NCI-H2081 (cell line): ENCODE measurements around the gene TAB2.
"Not testable (repeated sequence)": the region's sequence is repeated elsewhere in the genome, so short reads cannot be mapped to it uniquely, and the experiment has no call there.

Experiments used
- DNase-seq, 2 experiments: peaks; one replicate each; lab custom pipeline; 2025; lab: John Stamatoyannopoulos, UW

The TAB2 gene

DNA sequence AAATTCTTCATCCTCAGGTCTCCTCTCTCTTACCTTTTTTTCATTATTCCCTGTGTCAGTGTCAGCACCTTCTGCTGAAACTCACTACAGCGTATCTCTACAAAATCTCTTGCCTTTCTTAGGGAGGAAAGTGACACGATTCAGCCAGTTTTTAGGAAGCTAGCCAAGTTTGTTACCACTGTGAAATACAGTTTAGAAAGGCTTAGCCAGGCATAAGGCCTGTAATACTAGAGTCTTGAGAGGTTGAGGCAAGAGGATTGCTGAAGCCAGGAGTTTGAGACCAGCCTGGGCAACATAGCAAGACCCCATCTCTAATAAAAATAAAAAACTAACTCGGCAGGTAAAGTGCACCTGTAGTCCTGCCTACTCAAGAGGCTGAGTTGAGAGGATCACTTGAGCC, 16.7 kb downstream of the TAB2 start:
- DNase-seq: no peak

DNA sequence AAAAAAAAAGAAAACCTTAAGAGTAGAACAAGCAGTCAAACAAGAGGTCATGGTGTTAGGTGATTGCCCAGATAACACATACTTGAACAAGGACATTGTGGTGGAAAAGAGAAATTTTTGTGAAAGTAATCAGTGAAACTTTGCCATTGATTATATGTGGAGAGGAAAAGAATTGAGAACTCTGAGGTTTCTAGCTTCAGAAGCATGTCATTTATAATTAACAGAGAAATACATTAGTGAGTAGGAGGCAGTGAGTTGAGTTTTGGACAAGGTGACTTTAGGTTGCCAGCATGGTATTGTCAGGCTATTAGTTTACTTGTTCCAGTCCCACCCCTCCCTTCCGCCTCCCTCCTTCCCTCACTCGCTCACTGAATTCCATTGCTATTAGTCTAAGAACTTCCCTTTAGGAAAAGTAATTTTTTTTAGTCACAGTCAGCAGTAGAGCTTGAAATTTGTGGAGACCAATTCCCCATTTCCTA, 17.2 kb downstream of the TAB2 start:
- no peak for DNase-seq

DNA sequence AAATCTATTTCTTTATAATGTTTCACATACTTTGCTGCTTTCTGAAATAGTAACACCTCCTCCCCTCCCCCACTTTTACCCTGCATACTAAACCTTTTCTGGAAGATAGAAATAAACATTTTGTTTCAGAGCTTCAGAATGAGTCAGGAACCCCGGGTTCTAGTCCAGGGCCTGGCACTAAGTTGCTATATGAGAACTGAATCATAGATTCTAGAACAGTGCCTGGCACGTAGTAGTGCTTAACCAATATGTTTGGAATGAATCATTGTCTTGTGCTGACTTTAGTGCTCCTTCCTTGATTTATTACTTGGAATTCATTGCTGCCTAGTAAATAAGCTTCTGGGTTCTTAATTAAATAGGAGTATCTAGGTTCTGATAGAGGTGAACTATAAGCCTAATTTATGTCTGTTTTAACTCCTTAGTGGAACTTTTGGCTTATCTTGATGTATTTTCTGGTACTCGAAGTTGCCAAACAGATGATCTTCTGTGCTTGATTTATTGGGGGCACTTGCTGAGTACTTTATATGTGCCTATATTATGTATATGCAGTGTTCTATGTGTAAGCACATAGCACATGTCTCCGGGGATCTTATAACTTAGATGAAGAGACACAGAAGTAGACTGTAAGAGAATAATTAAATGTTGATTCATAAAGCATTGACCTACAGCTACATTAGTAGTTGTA, 18.6 kb downstream of the TAB2 start:
- no peak for DNase-seq

DNA sequence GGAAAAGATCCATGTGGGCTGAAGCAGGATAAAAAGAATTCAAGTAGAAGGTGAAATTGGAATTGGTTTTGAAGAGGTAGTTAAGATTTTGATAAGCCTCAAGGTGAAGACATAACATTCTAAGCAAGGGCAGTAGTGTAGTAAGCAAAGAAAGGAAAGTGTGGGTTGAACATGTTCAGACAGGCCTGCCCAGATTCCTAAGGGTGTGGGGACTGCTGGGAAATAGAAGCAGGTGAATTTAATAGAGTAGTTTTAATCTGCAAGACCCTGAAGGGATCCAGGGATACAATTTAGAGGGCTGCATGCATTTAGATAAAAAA, 19.1 kb downstream of the TAB2 start:
- no peak for DNase-seq

DNA sequence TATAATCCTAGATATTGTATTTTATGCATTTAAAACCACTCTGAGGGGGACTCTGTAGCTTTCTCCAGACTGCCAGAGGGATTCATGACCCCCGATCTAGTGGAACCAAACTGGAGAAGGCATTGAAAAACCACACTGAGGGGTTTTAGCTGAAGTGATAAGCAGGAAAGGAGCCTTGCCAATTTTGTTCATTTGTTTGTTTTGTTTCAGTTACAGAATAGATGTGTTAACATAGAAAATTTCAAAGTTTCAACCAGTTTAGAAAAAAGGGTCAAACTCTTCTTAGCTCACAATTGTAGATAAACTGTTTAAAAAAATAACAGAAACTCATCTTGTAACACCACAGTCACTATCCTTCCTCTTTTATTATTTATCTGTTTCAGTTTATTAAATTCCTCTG, 19.8 kb downstream of the TAB2 start:
- DNase-seq: no peak

DNA sequence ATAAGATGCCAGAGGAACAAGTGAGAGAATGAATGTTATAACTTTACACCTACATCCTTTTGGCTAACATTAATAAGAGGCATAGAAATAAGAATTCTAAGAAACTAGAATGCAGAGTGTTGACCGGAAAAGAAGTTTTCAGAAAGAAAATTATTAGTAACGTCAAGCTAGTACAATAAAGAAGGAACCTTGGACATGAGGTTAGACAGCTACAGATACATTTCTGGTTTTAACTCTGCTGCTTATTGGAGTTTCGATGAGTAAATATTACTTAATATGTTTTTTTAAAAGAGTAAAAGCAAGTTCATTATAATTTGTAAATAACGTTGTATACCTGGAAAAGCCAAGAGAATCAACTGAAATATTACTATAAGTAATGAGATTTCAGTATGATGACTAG, 22.7 kb downstream of the TAB2 start:
- DNase-seq: no peak

DNA sequence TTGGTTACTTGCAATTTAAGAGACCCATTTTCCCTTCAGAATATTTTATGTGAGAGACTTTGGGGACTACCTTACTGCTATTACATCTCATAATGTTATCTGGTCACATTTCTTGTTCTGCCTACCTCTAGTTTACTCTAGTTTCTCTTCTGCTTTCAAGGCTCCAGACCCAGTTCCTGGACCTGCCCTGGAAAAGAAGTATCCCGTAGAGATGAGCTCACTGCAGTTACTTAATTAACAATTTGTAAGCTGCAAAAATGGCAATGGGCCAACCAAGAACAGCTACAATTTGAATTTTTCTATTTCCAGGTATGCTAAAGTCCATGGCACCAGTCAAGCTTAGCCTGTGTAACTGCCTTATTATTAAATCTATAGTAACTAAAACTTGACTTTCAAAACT, 25.0 kb downstream of the TAB2 start:
- DNase-seq: no peak

DNA sequence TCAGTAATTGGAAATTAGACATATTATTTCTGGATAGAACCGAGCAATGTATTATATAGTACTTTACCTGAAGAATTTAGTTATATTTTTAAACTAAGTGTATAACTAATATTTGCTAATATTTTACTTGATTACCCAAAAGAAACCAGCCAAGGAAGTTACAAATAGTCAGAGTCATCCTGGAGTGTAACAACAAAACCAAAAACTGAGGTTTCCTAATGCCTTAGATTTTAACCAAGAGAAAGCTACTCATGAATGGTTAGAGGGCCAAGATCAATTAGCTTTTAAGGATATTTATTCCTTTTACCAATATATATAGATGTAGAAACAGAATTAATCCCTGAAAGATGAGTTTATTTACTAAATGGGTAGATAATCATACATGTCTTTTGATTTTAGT, 26.0 kb downstream of the TAB2 start:
- DNase-seq: no peak

DNA sequence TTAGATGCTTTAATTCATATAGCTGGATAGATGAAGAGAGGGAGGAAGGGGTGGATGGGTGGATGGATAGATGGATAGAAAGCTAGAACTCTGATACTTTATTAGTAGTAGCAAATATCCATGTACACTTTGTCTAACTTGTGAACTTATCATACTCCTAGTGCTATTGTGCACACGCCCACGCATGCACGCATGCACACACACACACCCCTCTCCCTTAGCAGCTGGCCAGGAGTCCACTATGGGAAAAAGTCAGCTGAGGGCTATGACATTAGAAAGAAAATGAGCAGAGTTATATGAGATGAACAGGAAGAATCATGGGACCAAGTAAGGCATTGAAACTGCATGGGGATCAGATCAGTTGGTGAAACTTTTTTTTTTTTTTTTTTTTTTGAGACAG, 28.6 kb downstream of the TAB2 start:
- DNase-seq: no peak

DNA sequence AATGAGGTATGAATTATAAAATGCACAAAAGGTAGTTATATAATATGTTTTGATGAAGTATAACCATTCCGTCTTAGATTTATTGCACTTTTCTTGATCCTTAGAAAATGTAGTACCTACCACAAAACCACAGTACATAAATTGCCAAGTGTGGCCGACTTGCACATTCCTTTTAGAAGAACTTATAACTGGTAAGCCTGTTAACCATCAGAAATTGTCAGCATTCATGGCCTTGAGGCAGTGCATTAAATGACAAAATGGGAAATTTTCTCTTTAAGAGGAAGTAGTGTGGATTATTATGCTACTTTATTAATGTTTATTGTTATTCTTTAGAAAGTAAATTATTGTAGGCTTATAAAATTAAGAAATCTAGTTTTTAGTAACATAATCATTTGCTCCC, 29.6 kb downstream of the TAB2 start:
- no peak for DNase-seq

DNA sequence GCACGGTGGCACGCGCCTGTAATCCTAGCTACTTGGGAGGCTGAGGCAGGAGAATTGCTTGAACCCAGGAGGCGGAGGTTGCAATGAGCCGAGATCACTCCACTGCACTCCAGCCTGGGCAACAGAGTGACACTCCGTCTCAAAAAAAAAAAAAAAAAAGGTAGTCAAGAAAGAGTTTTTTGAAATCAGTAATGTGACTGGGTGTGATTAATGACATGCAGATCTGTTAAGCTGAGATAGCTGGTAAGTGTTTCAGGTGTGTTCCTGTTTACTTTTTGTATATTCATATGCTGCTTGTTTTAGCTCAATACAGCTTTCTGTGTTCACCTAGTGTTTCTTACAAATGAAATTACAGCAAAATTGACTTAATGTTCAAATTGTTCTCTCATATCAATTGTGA, 31.8 kb downstream of the TAB2 start:
- not testable (repeated sequence) for DNase-seq

DNA sequence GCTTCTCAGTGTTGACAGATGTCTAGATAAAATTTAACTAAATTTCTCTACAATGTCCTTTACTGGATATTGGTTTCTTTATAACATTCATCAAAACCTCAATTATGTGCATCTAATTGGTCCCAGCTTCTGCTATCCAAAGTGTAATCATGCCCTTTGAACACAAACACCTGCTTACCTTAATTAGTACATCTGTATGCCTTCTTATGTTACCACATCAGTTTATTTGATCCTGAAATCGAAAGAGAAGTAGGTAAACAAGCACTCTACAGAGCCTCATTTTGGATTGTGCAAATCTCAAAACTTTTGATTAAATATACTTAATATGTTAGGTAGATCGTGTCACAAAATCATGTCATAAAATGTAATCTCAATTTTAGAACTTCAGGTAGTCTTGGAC, 36.5 kb downstream of the TAB2 start:
- peak in 1 of 2 experiments; percentile 72 for DNase-seq

DNA sequence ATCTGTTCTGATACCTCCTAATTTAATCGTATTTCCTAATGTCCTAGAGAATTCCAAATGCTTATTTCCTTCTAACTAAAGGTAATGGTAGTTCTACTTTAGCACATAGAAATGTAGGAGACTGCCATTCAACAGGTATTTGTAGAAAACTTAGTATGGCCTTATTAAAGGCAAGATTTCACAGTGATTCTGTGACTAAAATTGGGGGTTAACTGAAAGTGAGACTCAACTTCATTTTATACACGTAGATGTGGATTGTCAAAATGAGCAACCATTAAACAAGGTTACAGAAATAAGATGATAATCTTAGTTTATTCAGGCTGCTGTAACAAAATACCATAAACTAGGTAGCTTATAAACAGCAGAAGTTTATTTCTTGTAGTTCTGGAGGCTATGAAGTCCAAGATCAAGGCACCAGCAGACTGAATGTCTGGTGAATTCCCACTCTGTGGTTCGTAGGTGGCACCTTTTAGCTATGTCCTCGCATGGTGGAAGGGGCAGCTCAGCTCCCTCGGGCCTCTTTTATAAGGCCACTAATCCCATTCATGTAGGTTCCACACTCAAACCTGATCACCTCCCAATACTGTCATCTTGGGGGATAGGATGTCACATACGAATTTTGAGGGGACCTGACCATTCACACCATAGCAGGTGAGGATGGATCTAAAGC, 38.7 kb downstream of the TAB2 start:
- DNase-seq: no peak

DNA sequence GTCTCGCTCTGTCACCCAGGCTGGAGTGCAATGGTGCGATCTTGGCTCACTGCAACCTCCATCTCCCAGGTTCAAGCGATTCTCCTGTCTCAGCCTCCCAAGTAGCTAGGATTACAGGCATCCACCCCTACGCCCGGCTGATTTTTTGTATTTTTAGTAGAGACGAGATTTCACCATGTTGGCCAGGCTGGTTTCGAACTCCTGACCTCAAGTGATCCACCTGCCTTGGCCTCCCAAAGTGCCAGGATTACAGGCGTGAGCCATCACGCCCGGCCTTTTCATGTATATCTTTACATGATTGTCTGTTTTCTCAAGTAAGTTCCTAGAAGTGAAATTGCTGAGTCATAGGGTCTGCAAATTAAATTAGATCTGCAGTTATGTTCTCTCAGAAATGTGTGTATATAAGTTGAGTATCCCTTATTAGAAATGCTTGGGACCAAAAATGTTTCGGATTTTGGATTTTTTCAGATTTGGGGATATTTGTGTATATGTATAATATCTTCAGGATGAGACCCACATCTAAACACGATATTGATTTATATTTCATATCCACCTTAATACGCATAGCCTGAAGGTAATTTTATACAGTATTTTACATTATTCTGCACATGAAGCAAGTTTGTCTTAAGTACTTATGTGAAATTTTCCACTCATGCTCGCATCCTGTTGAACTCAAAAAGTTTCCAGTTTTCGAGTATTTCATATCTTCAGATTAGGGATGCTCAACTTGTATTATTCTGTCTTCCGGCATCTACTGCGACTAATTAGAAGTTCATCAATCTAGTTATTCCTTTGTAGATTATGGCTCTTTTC, 40.4 kb downstream of the TAB2 start:
- DNase-seq: no peak

DNA sequence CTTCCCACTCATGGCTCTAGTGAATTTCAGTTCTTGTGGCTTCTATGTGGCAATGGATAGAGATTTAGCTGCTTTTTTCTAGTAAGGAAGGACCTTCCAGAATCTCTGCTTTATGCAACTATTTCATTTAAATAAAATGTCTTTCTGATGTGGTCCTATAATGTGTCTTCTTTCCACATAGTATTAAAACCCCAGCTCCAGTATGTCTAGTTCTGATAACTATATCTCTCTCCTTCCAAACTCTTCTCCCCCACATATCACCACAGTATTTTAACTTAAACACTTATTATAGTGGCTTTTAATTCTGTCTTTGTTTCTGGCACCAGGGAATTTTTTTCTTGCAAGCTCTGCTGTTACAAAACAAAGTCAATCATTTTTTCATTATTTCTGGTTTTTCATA, 41.9 kb downstream of the TAB2 start:
- no peak for DNase-seq

DNA sequence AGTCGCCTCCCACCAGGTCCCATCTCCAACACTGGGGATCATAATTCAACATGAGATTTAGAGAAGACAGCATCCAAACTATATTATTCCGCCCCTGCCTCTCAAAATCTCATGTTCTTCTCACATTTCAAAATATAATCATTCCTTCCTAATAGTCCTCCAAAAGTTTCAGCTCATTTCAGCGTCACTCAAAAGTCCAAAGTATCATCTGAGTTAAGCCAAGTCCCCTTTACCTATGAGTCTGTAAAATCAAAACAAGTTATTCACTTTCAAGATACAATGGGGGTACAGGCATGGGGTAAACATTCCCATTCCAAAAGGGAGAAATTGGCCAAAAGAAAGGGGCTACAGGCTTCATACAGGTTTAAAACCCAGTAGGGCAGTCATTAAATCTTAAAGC, 43.0 kb downstream of the TAB2 start:
- DNase-seq: no peak

DNA sequence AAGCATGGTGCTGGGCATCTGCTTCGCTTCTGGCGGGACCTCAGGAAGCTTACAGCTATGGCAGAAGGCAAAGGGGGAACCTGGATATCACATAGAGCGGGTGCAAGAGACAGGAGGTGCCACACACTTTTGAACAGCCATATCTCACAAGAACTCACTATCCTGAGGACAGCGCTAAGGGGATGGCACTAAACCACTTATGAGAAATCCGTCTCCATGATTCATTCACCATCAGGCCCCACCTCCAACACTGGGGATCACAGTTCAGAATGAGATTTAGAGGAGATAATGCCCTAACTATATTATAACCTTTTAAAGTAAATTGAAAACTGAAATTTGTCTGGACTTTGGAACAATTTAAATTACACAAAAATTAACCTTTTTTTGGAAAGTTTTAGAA, 44.8 kb downstream of the TAB2 start:
- DNase-seq: no peak

DNA sequence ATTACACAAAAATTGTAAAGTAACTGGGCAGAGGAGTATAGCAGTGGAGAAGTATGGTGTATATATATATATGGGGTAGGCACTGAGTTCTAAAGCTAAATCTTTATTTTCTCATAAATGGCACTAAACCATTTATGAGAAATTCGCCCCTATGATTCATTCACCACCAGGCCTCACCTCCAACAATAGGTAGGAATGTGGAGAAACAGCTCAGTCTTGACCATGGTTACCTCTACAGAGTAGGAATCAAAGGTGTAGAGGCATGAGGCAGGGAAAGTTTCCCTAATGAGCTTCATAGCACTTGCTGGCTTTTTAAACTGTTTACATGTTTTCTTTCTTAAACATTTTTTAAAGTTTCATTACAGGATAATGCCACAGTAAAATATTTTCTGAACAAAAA, 45.6 kb downstream of the TAB2 start:
- no peak for DNase-seq

DNA sequence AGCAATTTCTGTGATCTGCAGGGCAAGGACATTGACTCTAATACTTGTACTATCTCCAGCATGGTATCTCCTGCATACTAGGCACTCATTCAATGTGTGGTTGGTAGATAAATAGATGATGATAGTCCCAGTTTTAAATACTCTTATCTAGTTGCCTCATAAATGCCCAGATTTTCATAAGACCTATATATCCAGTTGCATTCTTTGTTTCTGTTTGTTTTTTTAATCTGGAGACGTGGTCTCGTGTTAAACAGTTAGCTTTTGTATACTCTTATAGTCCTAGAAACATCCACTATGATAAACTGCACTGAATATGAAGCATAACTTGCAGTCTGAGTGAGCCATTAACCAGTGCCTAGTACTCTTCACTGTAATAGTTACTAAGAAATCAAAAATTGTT, 47.0 kb downstream of the TAB2 start:
- no peak for DNase-seq

DNA sequence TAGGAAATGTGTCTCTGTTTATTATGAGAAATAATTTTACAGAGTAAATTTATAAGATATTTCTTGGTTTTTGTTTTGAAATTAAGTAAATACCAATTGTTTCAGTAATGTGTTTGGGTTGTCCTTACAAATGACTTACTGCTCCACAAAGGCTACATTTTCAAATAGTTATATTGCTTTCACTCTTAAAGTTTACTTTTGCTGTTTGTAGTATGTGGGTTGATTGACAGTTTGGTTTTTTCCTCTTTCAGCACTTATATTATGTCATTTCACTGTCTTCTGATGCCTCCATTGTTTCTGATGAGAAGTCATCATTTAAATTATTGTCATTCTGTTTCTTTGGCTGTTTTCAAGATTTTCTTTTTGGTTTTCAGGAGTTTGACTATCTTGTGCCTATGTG, 47.7 kb downstream of the TAB2 start:
- no peak for DNase-seq

DNA sequence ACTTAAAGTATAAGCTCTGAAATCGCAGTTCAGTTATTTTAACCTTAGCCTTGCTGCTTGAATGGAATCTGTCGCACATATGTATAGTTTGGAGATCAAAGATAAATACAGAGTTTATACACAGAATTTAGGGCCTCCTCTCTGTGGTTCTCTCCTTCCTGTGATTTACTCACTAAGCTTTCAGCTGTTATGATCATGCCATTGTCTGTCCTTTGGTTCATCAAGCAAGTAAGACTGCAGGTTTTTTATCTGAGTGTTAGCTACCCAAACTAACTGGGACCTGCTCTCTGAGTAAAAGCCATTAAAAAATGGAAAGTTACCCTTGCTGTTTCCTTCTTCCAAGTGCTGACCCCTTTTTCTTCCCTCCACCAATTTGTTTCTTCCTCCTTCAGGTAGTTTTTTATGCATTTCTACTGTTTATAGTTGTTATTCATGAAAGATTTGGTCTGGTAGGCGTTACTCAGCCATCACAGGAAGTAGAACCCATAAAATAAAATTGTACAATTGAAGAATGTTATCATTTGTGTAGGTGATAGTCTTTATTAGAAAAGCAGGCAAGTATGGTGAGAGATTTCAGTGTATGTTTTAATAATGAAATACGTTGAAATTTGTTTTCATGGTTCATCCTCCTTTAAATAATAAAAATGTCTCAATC, 48.9 kb downstream of the TAB2 start:
- no peak for DNase-seq

DNA sequence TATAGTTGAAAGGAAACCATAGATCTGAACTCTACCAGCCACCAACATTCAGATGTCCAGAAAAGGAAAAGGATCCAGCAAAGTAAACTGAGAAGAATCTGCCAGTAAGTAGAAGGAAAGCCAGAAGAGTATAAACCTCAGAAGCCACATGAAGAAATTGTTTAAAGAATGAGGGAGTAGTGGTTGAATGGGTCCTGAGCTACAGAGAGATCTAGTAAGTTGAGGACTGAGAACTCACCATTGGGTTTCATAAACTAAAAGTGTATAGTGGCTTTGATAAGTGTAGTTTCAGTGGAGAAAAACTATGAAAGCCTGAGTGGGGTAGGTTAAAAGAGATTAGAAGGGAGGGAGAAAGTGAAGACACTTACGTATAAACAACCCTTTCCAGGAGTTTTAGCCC, 50.6 kb downstream of the TAB2 start:
- no peak for DNase-seq

DNA sequence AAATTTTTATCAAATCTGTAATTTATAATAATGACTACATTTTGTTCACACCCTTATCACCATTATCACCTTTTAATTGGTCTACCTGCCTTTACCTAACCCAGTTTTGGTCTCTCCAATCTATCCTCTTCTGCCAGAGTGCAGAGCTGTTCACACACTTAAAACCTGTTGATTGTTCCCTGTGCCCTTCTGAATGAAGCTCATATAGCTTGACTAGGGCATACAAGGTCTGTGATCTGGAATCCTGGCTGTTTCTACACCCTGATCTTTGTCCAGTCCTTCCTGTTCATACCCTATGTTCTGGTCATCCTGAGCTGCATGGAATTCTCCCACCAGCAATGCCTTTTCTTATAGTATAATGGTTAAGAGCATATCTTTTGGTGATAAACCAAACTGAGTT, 53.6 kb downstream of the TAB2 start:
- DNase-seq: no peak
